Esophagus squamous epithelium (tissue), 5 donors: ENCODE measurements around the gene OBSL1. TPM values are rescaled to one million over a fixed set of nuclear protein-coding genes. Genes with fewer than 3 reads are reported as not detected.

Experiments used
- DNase-seq: peaks from one replicate; lab custom pipeline; 2025; lab: John Stamatoyannopoulos, UW
- H3K27ac ChIP-seq, 4 donors: fragments of 200-600 bp; sonication (generic); one replicate each; pipeline ENCODE4 v1.5.1; 2016 to 2019; ENCODE audit warnings: mild to moderate bottlenecking in 1 of 4
- H3K27me3 ChIP-seq, 4 donors: fragments of 200-600 bp; sonication (generic); 1 replicate in 3 of 4; 2 replicates in 1 of 4; pipeline versions ENCODE4 v1.5.1 to v1.6.0; 2017 to 2021; ENCODE audit warnings: antibody characterized with exemption in 1 of 4
- H3K36me3 ChIP-seq, 3 donors: fragments of 200-600 bp; sonication (generic); one replicate each; pipeline ENCODE4 v1.5.1; 2016 to 2019
- H3K4me1 ChIP-seq, 3 donors: fragments of 200-600 bp; sonication (generic); one replicate each; pipeline ENCODE4 v1.5.1; 2017 to 2019
- H3K4me3 ChIP-seq, 4 donors: fragments of 200-600 bp; sonication (generic); 1 replicate in 3 of 4; 2 replicates in 1 of 4; pipeline ENCODE4 v1.5.1; 2016 to 2019; ENCODE audit warnings: mild to moderate bottlenecking in 2 of 4, moderate library complexity in 1 of 4
- H3K9me3 ChIP-seq, 3 donors: fragments of 200-600 bp; sonication (generic); one replicate each; pipeline ENCODE4 v1.5.1; 2016 to 2019
- CTCF ChIP-seq, 6 experiments: fragments of 450-650 bp in 4 of 6; fragments of 200-600 bp in 2 of 6; sonication (generic) in 2 of 6; IDR thresholded peaks; one replicate each; pipeline ENCODE4 v1.5.1; 2016 to 2019; ENCODE audit warnings: antibody characterized with exemption in 6 of 6, mild to moderate bottlenecking in 4 of 6, moderate library complexity in 4 of 6
- POLR2A ChIP-seq, 4 donors: fragments of 450-650 bp; IDR thresholded peaks; one replicate each; pipeline ENCODE4 v1.6.1; 2017; ENCODE audit warnings: antibody characterized with exemption in 4 of 4, mild to moderate bottlenecking in 4 of 4, moderate library complexity in 3 of 4
- WGBS, 2 donors: methylation state at CpG; one replicate each; pipeline ENCODE4 v1.1.5; 2018; 5-methylcytosine and 5-hydroxymethylcytosine counted together
- intact Hi-C: fragments of 100-400 bp; cut with DNase I; formaldehyde crosslinking; loops from one replicate; pipeline ENCODE4 v1.15.0; 2022
- total RNA-seq, 4 donors: library from RNA; depleted of rRNA; stranded (reverse); fragments of >200 nt; gene quantifications; one replicate each; pipeline ENCODE4 v1.1.0, GENCODE V29; 2016
- donor health status: DM: yes; HTN: yes; CAD: no.

The OBSL1 gene
- total RNA-seq, 4 donors from 2014 or later: 7.0 to 38.9 (median 16.0) TPM

- Histone ChIP-seq H3K4me3 (no peak overlapping the region), H3K36me3 (no peaks in the 10 kb centered on the region), H3K4me1 (peaks cover 18 to 28% (median 18%) of the 10 kb centered on the region in 3 donors), H3K27me3 (peaks cover 0 to 79% (median 3%) of the 10 kb centered on the region in 4 donors), H3K9me3 (no peaks in the 10 kb centered on the region), H3K27ac (no peak overlapping the region)
- no peak for DNase-seq
- 88% methylated on average over 7 of the region's 9 CpGs; no CpG with 5 or more reads in 1 of the 2 donors for WGBS, 2 donors
- TF ChIP-seq CTCF (IDR thresholded peaks at IDR 0.05): no peak
- no peak for TF ChIP-seq POLR2A (IDR thresholded peaks at IDR 0.05)
- intact Hi-C loops: no loop called here
Observed at GRCh38 chr2:219549619-219550018, 21.7 kb downstream of the OBSL1 start.

- no peak for DNase-seq
- H3K27me3 ChIP-seq: peaks cover 0 to 72% (median 3%) of the 10 kb centered on the region in 4 donors
- no peaks in the 10 kb centered on the region for H3K9me3 ChIP-seq
- no peak for TF ChIP-seq CTCF (IDR thresholded peaks at IDR 0.05)
- no peak for TF ChIP-seq POLR2A (IDR thresholded peaks at IDR 0.05)
- H3K27ac ChIP-seq: no peak overlapping the region
- H3K4me3 ChIP-seq: no peak overlapping the region
- no peaks in the 10 kb centered on the region for H3K36me3 ChIP-seq
- H3K4me1 ChIP-seq: peaks cover 23 to 34% (median 24%) of the 10 kb centered on the region in 3 donors
- 89 to 93% methylated on average over 18 of the region's 18 CpGs for WGBS, 2 donors
- intact Hi-C loops: no loop called here
Observed at GRCh38 chr2:219548990-219549389, 22.3 kb downstream of the OBSL1 start.

GRCh38 chr2:219547621-219548020 is 23.7 kb downstream of the OBSL1 start:
- no peaks in the 10 kb centered on the region for H3K9me3 ChIP-seq
- no peak for DNase-seq
- H3K27ac ChIP-seq: no peak overlapping the region
- 93 to 100% methylated on average over 4 to 11 of the region's 26 CpGs for WGBS, 2 donors
- H3K4me1 ChIP-seq: peaks cover 18 to 37% (median 19%) of the 10 kb centered on the region in 3 donors
- TF ChIP-seq CTCF (IDR thresholded peaks at IDR 0.05) (no peak), POLR2A (IDR thresholded peaks at IDR 0.05) (no peak)
- intact Hi-C loops: no loop called here
- peaks cover 0 to 59% (median 0%) of the 10 kb centered on the region in 4 donors for H3K27me3 ChIP-seq
- no peak overlapping the region for H3K4me3 ChIP-seq
- no peaks in the 10 kb centered on the region for H3K36me3 ChIP-seq

- 61 to 62% methylated on average over 4 of the region's 4 CpGs for WGBS, 2 donors
- DNase-seq: no peak
- no peaks in the 10 kb centered on the region for H3K9me3 ChIP-seq
- no peak for TF ChIP-seq CTCF (IDR thresholded peaks at IDR 0.05)
- no peak for TF ChIP-seq POLR2A (IDR thresholded peaks at IDR 0.05)
- peaks cover 0 to 49% (median 0%) of the 10 kb centered on the region in 4 donors for H3K27me3 ChIP-seq
- peaks cover 0 to 7% (median 0%) of the 10 kb centered on the region in 3 donors for H3K36me3 ChIP-seq
- no peak overlapping the region for H3K27ac ChIP-seq
- intact Hi-C loops: no loop called here
- peaks cover 19 to 35% (median 26%) of the 10 kb centered on the region in 3 donors for H3K4me1 ChIP-seq
- H3K4me3 ChIP-seq: no peak overlapping the region
Observed at GRCh38 chr2:219545943-219546352, 25.4 kb downstream of the OBSL1 start.

- no peak overlapping the region for H3K27ac ChIP-seq
- H3K27me3 ChIP-seq: peaks cover 0 to 43% (median 0%) of the 10 kb centered on the region in 4 donors
- DNase-seq: no peak
- TF ChIP-seq POLR2A (IDR thresholded peaks at IDR 0.05): no peak
- no peak for TF ChIP-seq CTCF (IDR thresholded peaks at IDR 0.05)
- H3K4me3 ChIP-seq: no peak overlapping the region
- H3K36me3 ChIP-seq: peaks cover 4 to 13% (median 5%) of the 10 kb centered on the region in 3 donors
- intact Hi-C loops: no loop called here
- WGBS, 2 donors: 72 to 78% methylated on average over 3 of the region's 3 CpGs
- no peaks in the 10 kb centered on the region for H3K9me3 ChIP-seq
- H3K4me1 ChIP-seq: peaks cover 19 to 35% (median 26%) of the 10 kb centered on the region in 3 donors
Observed at GRCh38 chr2:219545295-219545942, 25.9 kb downstream of the OBSL1 start.
